Measurements from ENCODE around the gene CALB2.

CALB2 gene

DNA sequence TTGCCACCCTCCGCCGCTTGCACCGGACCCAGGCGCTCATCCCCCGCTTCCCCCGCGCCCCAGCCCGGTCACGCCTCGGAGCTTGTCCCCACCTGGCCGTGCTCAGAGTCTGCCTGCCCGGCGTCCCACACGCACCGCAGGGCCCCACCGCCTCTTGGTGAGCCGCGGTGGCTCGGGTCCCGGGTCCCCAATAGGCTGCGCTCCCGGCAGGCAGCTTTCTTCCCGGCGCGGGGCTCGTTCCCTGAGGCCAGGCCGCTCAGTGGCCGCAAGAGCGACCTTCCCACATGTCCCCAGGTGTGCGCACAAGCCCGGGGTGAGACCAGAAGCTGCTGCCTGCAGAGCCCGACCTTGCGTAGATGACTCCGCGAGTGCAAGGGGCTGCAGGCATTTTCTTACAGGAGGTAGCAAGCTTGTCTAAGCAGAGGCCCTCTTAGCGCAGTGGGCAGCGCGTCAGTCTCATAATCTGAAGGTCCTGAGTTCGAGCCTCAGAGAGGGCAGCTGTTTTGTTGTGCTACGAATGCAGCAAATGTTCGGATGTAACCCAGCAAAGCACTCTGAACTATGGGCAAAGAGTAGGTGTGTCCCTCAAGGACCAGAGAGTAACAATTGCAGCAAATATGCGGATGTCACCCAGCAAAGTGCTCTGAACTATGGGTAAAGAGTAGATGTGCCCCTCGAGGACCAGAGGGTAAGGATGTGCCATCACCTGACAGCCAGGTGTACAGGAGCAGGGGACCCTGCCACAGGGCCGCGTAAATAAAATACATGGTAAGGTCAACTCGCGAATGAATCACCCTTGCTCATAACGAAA lies 67.8 kb downstream of the CALB2 start:
- peak; percentile 12 for DNase-seq (ENCODE audit: low read depth)
- TF ChIP-seq, protein P1, sequence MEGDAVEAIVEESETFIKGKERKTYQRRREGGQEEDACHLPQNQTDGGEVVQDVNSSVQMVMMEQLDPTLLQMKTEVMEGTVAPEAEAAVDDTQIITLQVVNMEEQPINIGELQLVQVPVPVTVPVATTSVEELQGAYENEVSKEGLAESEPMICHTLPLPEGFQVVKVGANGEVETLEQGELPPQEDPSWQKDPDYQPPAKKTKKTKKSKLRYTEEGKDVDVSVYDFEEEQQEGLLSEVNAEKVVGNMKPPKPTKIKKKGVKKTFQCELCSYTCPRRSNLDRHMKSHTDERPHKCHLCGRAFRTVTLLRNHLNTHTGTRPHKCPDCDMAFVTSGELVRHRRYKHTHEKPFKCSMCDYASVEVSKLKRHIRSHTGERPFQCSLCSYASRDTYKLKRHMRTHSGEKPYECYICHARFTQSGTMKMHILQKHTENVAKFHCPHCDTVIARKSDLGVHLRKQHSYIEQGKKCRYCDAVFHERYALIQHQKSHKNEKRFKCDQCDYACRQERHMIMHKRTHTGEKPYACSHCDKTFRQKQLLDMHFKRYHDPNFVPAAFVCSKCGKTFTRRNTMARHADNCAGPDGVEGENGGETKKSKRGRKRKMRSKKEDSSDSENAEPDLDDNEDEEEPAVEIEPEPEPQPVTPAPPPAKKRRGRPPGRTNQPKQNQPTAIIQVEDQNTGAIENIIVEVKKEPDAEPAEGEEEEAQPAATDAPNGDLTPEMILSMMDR (IDR thresholded peaks at IDR 0.05; ENCODE audit: low read depth, low read length, missing control alignments): no peak
- in situ Hi-C loops (cut with HindIII; ENCODE audit: low sequenced_read_pairs): no loop called here
- peak overlapping the region; percentile 34 for H3K4me3 ChIP-seq (ENCODE audit: low read depth, low read length)

DNA sequence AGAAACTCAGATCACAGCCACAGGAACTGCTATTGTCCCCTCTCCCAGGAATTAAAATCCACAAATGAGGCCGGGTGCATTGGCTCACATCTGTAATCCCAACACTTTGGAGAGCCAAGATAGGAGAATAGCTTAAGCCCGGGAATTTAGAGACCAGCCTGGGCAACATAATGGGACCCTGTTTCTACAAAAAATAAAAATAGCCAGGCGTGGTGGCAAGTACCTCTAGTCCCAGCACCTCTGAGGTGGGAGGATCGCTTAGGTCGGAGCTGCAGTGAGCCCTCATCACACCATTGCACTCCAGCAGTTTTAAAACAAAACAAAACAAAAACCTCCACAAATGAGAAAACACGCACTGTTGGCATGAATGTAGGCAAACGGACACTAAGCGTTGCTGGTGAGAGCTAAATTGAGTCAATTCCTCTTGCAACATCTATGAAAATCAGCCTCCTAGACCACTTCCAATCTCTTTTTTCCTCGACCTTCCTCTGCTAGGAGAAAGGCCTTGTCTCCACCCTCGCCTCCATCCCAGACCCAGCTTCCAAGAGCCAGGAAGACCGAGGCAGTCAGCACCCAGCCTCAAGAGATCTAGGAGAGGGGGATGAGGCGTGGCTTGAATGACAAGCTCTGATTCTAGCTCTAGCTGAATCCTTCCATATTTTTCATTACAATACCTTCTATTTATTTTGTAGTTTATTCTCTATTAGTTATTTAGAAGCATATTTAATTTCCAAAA lies 68.5 kb downstream of the CALB2 start:
- TF ChIP-seq, protein P1 (IDR thresholded peaks at IDR 0.05; ENCODE audit: low read depth, low read length, missing control alignments): no peak
- in situ Hi-C loops (cut with HindIII; ENCODE audit: low sequenced_read_pairs): no loop called here
- DNase-seq (ENCODE audit: low read depth): no peak
- no peak overlapping the region for H3K4me3 ChIP-seq (ENCODE audit: low read depth, low read length)

DNA sequence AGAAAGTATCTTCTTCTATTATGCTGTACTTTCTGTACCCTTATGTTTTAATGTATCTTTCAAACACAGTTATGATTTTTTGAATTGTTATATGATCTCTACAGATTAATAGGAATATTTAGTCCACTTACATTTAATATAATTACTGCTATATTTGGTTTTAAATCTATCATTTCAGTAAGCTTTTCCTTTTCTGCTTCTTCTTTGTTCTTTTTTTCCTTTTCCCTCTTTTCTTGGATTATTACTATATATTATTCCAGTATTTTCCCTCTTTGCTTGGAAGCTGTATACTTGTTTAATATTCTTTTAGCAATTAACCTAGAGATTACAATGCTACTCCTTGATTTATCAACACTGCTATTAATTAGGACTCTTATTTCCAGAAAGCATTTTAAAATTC lies 69.9 kb downstream of the CALB2 start:
- TF ChIP-seq, protein P1 (IDR thresholded peaks at IDR 0.05; ENCODE audit: low read depth, low read length, missing control alignments): no peak
- DNase-seq (ENCODE audit: low read depth): no peak
- H3K4me3 ChIP-seq (ENCODE audit: low read depth, low read length): no peak overlapping the region
- in situ Hi-C loops (cut with HindIII; ENCODE audit: low sequenced_read_pairs): no loop called here

DNA sequence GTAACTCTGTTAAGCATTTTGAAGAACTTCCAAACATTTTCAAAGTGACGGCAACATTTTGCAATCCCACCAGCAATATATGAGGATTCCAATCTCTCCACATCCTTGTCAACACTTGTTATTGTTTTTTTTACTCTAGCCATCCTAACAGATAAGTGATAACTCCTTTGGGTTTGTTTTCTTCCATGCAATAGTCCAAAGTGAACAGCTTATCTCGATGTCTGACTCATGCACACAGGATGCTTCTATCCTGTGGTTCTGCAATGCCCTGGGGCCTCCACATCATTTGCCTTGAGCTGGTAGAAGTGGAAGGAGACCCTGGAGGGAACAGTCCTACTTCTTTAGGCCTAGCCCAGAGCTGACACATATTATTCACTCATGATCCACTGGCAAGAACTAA lies 70.4 kb downstream of the CALB2 start:
- in situ Hi-C loops (cut with HindIII; ENCODE audit: low sequenced_read_pairs): no loop called here

DNA sequence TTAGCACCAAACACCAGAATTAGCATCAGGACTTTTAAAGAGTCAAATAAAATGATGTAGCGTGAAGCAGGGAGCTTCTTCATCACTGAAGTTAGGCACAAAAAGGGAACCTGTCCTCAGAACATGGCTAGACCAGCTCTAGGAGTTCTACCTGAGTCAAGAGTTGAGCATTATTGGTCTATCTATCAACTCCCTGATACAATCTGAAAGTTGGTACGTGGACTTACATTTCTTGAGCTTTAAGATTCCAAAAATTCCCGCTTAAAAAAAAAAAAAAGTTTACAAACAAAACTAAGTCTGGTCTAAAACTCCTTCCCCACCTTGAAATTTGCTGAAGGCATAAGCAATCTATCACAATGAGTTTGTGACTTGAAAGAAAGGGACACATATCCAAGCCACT lies 71.1 kb downstream of the CALB2 start:
- TF ChIP-seq, protein P1 (IDR thresholded peaks at IDR 0.05; ENCODE audit: low read depth, low read length, missing control alignments): no peak
- in situ Hi-C loops (cut with HindIII; ENCODE audit: low sequenced_read_pairs): no loop called here
- no peak for DNase-seq (ENCODE audit: low read depth)
- H3K4me3 ChIP-seq (ENCODE audit: low read depth, low read length): no peak overlapping the region

More for the DNA sequence above, 70.4 kb downstream of the CALB2 start:
- H3K4me3 ChIP-seq (ENCODE audit: low read depth, low read length): no peak overlapping the region
- no peak for DNase-seq (ENCODE audit: low read depth)
- TF ChIP-seq, protein P1 (IDR thresholded peaks at IDR 0.05; ENCODE audit: low read depth, low read length, missing control alignments): no peak

DNA sequence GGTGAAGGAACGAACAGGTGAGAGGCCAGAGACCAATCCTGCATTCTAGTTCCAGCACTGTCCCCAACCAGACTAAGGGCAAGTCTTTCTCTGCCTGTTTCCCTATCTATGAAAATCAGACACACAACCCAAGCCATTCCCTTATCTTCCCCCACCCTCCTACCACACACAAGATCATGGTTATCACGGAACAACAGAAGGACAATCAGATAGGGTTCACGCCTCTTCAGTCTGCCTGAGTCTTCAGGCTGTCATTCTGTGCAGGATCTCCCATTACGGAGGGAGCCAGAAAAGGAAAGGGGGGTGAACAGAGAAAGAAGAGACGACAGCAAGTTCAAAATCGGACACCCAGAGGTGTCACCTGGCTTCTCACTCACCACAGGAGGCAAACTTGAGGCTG lies 72.2 kb downstream of the CALB2 start:
- no peak for DNase-seq (ENCODE audit: low read depth)
- H3K4me3 ChIP-seq (ENCODE audit: low read depth, low read length): no peak overlapping the region
- in situ Hi-C loops (cut with HindIII; ENCODE audit: low sequenced_read_pairs): no loop called here
- TF ChIP-seq, protein P1 (IDR thresholded peaks at IDR 0.05; ENCODE audit: low read depth, low read length, missing control alignments): no peak
